ENCODE data around the gene GDPD4. TPM values are rescaled to one million over a fixed set of nuclear protein-coding genes. Genes with fewer than 3 reads are reported as not detected.

Gene GDPD4
- total RNA-seq, 4 donors from 2014 or later, result not detected

- H3K4me3 ChIP-seq, result no peak overlapping the region
- in situ Hi-C loops (cut with MboI; ENCODE audit: low sequenced_read_pairs in 4 of 4) (no loop called here), intact Hi-C loops (cut with DNase I; ENCODE audit: low total_unique reads) (no loop called here)
- H3K27me3 ChIP-seq, result no peaks in the 10 kb centered on the region
- DNase-seq (no peak), ATAC-seq (no peak)
- H3K27ac ChIP-seq, result no peak overlapping the region
- no peaks in the 10 kb centered on the region for H3K4me1 ChIP-seq
- TF ChIP-seq POLR2A (IDR thresholded peaks at IDR 0.05) (no peak), CTCF (IDR thresholded peaks at IDR 0.05 in 4 of 5, conservative IDR thresholded peaks at IDR 0.05 in 1 of 5) (no peak)
- H3K36me3 ChIP-seq, result no peaks in the 10 kb centered on the region
- H3K9me3 ChIP-seq, result no peaks in the 10 kb centered on the region
Observed at GRCh38 chr11:77208535-77208934, 93.0 kb downstream of the GDPD4 start.

DNA sequence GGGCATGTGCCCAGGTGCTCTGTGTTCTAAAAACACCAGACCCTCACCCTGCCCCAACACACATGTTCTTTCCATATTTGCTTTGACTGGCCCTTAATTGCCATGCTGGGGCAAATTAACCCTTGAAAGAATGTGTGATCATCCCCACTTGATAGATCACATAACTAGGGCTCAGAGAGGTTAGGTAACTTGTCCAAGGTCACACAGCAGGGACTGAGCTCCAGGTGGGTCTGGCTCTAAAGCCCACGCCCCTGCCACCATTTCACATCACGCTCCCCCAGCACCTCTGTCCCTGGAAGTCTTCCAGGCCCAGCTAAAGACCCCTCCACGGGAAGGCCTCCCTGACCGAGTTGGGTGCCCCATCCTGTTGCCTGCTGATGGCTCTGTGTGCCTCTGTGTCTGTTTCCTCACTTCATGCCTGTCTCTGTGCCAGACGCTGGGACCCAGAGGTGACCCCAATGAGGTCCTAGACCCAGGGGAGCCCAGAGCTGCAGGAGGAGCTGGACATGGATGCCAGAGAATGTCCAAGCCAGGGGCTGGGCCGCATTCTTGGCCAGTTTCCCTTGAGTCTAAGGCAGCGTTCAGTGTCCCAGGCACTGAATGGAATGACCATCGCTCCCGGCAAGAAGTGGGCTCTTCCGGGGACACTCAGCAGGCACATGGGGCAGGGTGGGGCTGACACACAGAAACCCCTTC, 93.7 kb downstream of the GDPD4 start:
- DNase-seq (no peak), ATAC-seq (no peak)
- Histone ChIP-seq H3K27me3 (no peaks in the 10 kb centered on the region), H3K36me3 (no peaks in the 10 kb centered on the region), H3K4me3 (no peak overlapping the region), H3K9me3 (no peaks in the 10 kb centered on the region), H3K27ac (no peak overlapping the region), H3K4me1 (no peaks in the 10 kb centered on the region)
- intact Hi-C loops (cut with DNase I; ENCODE audit: low total_unique reads), result no loop called here
- no peak for TF ChIP-seq POLR2A (IDR thresholded peaks at IDR 0.05)
- TF ChIP-seq CTCF (IDR thresholded peaks at IDR 0.05 in 4 of 5, conservative IDR thresholded peaks at IDR 0.05 in 1 of 5), result no peak
- in situ Hi-C loops (cut with MboI; ENCODE audit: low sequenced_read_pairs in 4 of 4), result no loop called here

GRCh38 chr11:77207019-77207485, 94.4 kb downstream of the GDPD4 start:
- intact Hi-C loops (cut with DNase I; ENCODE audit: low total_unique reads), result no loop called here
- Histone ChIP-seq H3K27me3 (no peaks in the 10 kb centered on the region), H3K36me3 (no peaks in the 10 kb centered on the region), H3K27ac (no peak overlapping the region), H3K9me3 (no peaks in the 10 kb centered on the region), H3K4me1 (no peaks in the 10 kb centered on the region), H3K4me3 (no peak overlapping the region)
- DNase-seq, result no peak
- no peak for TF ChIP-seq CTCF (IDR thresholded peaks at IDR 0.05 in 4 of 5, conservative IDR thresholded peaks at IDR 0.05 in 1 of 5)
- no peak for TF ChIP-seq POLR2A (IDR thresholded peaks at IDR 0.05)
- ATAC-seq, result no peak
- in situ Hi-C loops (cut with MboI; ENCODE audit: low sequenced_read_pairs in 4 of 4), result no loop called here

GRCh38 chr11:77206264-77207018, 95.0 kb downstream of the GDPD4 start:
- Histone ChIP-seq H3K27me3 (no peaks in the 10 kb centered on the region), H3K36me3 (no peaks in the 10 kb centered on the region), H3K4me1 (no peaks in the 10 kb centered on the region), H3K27ac (no peak overlapping the region), H3K4me3 (no peak overlapping the region), H3K9me3 (no peaks in the 10 kb centered on the region)
- no peak for DNase-seq
- in situ Hi-C loops (cut with MboI; ENCODE audit: low sequenced_read_pairs in 4 of 4), result no loop called here
- TF ChIP-seq POLR2A (IDR thresholded peaks at IDR 0.05) (no peak), CTCF (IDR thresholded peaks at IDR 0.05 in 4 of 5, conservative IDR thresholded peaks at IDR 0.05 in 1 of 5) (no peak)
- no peak for ATAC-seq
- intact Hi-C loops (cut with DNase I; ENCODE audit: low total_unique reads), result no loop called here
